Amygdala (tissue), 56 donors: ENCODE measurements around the gene MSANTD1.

Experiments
- DNase-seq, 56 donors: peaks; one replicate each; lab custom pipeline; 2025; lab: John Stamatoyannopoulos, UW

The MSANTD1 gene

DNA sequence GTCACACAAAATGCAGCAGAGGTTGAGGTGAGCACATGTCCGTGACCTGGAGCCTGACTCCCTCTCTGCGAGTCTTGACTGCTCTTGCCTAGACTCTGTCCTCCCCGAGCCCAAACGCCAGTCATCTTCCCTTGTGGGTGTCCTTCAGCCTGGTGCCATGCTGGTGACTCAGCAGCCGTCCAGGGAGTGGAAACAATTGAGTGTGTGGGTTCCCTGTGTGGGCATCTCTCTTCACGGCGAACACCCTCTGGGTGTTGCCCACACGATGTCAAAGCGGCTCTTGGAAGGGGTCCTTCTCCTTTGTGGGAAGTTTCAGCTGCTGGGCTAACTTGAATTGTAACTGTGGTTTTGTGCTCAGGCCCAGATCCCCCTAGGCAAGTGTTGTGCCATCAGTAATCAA, 17.5 kb upstream of the MSANTD1 start:
- no peak for DNase-seq

DNA sequence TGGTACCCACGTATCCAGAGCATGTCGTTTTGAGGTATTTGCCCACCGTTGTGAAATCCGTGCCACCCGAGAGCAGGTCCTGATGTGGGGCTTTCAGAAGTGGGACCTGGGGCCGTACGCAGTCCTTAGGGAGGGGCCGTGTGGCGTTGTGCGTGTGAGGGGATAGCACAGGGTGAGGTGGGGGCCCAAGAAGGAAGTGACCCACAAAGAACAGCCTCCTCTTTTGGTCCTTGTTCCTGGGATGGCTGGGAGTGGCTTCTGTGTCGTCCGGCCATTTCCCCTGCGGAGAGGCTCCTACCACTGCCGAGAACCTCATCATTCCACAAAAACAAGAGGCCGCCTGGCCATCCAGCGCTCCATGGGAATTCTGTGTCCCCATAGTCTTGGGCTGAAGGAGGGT, 17.0 kb upstream of the MSANTD1 start:
- DNase-seq: no peak

DNA sequence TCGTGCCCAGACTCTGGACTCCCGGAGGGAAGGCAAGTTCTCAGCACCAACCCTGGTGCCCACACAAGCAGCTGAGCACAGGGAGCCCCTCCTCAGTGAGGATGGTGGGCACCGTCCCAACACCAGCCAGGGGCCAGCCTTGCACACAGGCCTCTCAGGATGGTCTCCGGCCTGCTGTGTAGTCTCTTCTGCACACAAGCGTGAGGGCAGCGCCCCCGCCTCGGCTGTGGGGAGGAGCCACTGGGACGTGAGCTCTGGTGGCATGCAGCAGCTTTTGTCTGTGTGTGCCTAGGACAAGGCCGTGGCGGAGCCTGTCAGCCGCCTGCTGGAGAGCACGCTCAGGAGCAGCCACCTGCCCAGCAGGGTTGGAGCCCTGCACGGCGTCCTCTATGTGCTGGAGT, 16.1 kb upstream of the MSANTD1 start:
- no peak for DNase-seq

DNA sequence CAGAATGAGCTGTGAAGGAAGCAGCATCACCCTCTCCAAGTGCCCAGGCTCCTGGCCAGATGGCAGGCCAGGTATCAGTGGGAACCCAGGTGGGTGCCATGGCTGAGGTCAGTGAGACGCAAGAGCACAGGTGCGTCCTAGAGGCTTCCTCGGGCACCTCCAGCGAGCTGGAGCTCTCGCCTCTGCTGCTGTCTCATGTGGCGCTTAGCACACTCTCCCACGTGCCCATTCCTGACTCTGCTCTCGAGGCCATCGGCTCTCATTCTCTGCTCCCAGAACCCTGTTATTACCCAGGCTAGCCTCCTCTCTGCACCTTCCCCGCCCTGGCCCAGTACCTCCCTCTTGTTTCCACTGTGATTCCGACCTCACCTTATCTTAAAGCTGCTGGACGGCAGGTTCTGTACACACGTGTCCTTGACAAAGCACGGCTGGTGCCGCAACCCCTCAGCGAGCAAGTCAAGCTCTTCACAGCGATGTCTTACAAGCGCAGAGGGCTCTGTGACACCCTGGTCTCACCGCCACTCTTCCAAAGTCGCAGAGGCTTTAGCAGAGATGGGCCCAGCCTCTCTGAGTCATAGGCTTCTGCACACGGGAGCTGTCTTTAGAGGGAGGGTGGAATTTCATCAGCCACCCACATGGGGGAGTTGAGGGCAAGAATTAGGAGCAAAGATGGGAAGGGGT, 15.4 kb upstream of the MSANTD1 start:
- DNase-seq: no peak

DNA sequence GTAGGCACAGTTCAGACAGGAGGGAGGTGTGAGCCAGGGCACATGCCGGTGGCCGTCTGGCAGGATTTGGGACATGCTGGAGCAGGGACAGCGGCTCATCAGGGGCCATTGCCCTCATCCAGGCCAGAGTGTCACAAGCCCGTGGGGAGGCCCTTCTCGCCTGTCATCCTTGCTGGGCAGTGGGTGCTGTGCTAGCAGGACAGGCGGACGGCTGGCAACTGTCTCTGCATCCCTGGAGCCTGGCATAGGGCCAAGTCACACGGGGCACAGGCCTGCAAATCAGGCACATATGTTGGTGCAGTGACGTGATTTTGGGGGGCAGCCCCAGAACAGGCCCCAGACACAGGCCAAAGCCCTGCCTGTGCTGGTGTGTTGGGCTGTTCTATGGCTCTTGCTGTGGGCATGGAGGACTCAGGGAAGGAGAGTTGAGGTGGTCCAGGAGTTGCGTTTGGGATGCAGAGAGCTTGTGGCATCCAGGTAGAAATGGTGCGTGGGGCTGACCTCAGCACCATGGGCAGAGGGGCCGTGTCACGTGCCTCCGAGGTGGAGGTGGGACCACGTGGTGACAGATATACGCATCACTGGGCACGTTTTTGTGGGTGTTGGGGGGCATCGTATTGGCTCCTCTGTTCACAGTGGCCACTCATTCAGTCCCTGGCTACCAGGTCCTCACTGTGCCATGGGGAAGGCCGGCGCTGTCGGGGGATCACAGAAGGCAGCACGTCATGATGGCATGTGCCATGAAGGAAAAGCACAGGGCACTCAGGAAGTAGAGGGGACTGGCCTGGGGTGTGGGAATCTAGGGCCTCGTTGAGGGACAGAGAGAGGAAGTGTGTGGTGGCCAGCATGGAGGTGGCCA, 14.6 kb upstream of the MSANTD1 start:
- DNase-seq: no peak

DNA sequence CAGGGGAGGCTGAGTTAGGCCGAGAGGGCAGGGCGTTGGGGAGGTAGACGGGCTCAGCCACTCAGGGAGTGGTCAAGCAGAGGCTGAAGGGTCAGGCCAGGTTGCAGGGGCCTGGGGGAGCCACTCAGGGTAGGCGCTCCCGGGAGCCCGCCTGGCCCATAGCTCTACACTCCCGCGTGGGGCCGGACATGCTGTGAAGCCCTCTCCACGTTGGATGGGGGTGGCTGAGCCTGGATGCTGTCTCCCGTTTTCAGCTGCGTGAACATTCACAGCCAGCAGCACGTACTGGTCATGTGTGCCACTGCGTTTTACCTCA, 14.0 kb upstream of the MSANTD1 start:
- no peak for DNase-seq

DNA sequence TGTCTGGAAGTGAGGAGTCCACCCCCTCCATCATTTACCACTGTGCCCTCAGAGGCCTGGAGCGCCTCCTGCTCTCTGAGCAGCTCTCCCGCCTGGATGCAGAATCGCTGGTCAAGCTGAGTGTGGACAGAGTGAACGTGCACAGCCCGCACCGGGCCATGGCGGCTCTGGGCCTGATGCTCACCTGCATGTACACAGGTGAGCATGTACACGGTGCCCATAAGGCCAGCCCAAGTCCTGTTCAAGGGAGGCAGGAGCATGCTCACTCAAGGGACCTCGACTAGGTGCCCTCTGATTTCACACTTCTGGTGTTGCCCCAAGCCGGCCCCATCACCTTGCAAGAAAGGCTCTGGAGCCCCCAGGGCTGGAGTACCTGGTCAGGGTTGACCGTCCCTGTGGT, 13.4 kb upstream of the MSANTD1 start:
- no peak for DNase-seq

DNA sequence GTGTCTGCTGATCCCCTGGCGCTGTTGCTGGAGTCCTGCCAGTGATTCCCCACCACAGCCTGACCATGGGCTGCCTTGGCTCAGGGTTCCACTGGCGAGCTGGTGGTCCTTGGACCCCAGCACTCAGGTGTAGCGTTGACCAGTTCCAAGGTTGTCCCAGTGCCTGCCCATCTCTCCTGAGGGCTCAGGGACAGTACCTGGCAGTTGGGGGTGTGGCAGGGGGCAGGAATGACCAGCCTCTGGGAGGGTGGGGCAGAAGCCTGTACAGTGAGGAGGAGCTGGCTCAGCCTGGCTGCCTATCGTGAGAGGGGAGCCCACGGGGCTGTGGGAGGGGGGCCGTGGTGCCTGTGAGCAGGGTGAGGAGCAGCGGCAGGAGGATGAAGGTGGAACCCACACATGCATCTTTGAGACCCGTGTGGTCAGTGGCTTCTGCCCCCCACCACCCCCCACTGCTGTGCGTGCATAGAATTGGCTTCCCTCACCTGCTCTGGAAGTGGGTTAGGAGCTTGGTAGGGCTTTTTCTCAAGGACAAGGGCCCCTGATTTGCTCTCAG, 12.6 kb upstream of the MSANTD1 start:
- no peak for DNase-seq

DNA sequence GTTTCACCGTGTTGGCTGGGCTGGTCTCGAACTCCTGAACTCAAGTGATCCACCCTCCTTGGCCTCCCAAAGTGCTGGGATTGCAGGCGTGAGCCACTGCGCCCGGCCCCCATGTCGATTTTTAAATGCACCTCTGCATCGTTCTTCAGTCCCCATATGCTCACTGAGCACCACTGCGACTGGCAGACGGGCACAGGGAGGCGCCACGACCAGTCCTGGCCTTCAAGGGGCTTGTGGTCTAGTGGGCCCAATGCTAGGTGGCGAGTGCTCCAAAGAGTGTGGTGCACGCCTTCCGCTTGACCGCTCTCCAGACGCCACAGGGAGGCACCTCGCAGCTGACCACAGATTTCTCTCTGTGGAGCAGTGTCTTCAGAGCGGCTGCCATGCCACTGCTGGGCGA, 11.7 kb upstream of the MSANTD1 start:
- no peak for DNase-seq

DNA sequence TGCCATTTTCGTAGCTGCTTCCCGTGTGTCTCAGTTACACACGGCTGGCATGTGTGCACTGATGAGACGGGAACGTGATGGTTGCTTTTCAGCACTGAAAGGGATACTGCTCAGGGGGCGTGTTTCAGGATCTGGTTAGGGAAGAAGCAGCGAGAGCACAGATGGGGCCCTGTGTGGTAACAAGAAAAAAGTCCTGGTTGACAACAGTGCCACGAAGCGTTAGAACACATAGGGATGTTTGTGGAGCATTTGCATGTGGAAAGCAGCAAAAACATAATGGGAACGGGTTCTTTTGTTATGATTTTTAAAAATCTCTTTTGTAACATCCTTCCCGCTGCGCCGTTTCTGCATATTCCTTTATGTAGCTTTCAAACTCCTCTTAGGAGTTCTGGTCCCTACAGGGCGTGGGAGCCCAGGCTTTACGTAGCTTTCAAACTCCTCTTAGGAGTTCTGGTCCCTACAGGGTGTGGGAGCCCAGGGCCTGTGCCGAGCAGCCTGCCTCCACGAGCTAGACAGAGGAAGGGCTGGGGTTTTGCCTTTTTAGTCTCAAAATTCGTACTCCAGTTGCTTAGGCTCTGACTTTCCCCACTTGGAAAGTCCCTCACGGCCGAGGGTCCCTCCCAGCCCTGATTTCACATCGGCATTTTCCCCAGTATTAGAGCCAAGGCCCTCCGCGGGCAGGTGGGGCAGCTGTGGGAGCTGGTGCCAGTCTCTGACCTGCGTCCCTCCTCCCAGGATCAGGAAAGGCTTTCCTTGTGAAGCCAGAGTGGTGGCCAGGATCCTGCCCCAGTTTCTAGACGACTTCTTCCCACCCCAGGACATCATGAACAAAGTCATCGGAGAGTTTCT, 11.0 kb upstream of the MSANTD1 start:
- DNase-seq: peak in 4 of 56 donors; percentile 22 to 50 (median 34)

DNA sequence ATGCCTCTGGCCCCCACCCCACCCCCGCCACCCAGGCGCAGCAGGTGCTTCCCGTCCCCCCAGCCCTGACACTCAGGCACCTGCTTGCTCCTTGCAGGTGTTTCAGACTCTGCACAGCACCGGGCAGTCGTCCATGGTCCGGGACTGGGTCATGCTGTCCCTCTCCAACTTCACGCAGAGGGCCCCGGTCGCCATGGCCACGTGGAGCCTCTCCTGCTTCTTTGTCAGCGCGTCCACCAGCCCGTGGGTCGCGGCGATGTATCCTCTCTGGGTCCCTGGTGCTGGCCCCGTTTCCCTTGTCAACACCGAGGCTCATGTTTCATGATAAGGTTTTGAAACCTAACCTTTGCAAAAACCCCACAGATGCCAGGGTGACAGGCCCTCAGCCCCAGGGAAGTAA, 10.2 kb upstream of the MSANTD1 start:
- no peak for DNase-seq

DNA sequence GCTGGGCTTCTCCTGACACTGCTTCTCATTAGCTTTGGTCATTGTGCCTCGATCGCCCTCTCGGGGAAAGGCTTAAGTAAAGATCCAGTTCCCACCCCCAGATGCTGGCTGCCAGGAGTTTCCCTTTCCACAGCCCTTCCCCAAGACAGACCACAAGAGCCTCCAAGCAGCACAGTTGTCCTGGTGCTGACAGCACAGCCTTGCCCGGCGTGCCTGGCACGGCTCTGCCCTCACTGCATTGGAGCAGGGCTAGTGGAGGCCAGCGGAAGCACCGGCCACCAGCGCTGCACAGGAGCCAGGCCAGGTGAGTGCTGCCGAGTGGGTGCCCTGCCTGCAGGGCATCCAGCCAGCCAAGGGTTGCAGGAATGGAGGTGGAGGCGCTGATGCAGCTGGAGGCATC, 9.7 kb upstream of the MSANTD1 start:
- no peak for DNase-seq

DNA sequence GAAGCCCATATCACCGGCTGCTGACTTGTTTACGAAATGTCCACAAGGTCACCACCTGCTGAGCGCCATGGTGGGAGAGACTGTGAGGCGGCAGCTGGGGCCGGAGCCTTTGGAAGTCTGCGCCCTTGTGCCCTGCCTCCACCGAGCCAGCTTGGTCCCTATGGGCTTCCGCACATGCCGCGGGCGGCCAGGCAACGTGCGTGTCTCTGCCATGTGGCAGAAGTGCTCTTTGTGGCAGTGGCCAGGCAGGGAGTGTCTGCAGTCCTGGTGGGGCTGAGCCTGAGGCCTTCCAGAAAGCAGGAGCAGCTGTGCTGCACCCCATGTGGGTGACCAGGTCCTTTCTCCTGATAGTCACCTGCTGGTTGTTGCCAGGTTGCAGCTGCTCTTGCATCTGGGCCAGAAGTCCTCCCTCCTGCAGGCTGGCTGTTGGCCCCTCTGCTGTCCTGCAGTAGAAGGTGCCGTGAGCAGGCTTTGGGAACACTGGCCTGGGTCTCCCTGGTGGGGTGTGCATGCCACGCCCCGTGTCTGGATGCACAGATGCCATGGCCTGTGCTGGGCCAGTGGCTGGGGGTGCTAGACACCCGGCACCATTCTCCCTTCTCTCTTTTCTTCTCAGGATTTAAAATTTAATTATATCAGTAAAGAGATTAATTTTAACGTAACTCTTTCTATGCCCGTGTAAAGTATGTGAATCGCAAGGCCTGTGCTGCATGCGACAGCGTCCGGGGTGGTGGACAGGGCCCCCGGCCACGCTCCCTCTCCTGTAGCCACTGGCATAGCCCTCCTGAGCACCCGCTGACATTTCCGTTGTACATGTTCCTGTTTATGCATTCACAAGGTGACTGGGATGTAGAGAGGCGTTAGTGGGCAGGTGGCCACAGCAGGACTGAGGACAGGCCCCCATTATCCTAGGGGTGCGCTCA, 8.7 kb upstream of the MSANTD1 start:
- DNase-seq: no peak

DNA sequence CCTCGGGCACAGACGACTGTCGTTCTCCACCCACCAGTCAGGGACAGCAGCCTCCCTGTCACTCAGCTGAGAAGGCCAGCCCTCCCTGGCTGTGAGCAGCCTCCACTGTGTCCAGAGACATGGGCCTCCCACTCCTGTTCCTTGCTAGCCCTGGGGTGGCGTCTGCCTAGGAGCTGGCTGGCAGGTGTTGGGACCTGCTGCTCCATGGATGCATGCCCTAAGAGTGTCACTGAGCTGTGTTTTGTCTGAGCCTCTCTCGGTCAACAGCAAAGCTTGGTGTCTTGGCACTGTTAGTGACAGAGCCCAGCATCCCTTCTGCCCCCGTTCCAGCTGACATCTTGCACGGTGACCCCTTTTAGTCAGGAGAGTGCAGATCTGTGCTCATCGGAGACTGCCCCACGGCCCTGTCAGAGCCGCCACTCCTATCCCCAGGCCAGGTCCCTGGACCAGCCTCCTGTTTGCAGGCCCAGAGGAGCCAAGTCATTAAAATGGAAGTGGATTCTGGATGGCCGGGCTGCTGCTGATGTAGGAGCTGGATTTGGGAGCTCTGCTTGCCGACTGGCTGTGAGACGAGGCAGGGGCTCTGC, 7.9 kb upstream of the MSANTD1 start:
- DNase-seq: no peak

DNA sequence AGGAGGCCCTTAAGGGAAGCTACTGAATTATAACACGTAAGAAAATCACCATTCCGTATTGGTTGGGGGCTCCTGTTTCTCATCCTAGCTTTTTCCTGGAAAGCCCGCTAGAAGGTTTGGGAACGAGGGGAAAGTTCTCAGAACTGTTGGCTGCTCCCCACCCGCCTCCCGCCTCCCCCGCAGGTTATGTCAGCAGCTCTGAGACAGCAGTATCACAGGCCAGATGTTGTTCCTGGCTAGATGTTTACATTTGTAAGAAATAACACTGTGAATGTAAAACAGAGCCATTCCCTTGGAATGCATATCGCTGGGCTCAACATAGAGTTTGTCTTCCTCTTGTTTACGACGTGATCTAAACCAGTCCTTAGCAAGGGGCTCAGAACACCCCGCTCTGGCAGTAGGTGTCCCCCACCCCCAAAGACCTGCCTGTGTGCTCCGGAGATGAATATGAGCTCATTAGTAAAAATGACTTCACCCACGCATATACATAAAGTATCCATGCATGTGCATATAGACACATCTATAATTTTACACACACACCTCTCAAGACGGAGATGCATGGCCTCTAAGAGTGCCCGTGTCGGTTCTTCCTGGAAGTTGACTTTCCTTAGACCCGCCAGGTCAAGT, 6.9 kb upstream of the MSANTD1 start:
- DNase-seq: no peak

DNA sequence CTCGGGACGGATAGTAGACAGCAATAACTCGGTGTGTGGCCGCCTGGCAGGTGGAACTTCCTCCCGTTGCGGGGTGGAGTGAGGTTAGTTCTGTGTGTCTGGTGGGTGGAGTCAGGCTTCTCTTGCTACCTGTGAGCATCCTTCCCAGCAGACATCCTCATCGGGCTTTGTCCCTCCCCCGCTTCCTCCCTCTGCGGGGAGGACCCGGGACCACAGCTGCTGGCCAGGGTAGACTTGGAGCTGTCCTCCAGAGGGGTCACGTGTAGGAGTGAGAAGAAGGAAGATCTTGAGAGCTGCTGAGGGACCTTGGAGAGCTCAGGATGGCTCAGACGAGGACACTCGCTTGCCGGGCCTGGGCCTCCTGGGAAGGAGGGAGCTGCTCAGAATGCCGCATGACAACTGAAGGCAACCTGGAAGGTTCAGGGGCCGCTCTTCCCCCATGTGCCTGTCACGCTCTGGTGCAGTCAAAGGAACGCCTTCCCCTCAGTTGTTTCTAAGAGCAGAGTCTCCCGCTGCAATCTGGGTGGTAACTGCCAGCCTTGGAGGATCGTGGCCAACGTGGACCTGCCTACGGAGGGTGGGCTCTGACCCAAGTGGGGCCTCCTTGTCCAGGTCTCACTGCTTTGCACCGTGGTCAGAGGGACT, 5.7 kb upstream of the MSANTD1 start:
- DNase-seq: no peak

DNA sequence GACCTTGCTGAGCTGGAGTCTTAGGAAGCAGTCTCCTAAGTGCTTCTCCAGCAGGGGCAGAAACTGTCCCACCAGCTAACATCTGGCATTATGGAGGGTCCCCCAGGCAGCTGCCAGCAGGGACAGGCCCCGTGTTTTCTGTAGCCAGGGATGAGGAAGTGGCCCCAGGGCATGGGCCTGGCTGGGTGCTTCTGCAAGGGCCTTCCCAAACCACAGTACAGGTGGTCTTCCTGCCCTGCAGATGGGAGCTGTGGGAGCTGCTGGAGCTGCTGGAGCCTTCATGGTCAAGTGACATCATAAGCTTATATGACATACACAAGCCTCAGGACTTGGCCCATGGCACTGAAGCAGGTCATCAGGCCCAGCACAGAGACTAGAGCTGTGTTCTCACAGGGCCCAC, 5.0 kb upstream of the MSANTD1 start:
- DNase-seq: no peak

DNA sequence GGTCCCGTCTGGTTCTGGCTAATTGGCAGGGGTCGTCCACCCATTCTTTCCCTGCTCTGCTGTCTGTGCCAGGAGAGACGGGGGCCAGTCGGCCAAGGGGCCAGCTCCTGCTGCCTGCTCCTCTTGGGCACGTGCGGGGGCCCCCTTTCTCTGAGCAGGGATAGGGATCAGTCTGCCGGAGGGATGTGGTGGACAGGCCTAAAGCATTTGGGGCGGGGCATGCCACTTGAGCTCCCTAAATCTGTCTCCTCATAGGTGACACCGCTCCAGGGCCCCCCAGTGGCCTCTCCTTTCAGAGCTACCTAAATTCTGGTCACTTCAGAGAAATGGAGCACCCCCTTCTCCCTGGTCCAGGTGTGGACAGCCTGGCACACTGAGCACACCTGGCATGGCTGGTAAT, 4.2 kb upstream of the MSANTD1 start:
- no peak for DNase-seq

DNA sequence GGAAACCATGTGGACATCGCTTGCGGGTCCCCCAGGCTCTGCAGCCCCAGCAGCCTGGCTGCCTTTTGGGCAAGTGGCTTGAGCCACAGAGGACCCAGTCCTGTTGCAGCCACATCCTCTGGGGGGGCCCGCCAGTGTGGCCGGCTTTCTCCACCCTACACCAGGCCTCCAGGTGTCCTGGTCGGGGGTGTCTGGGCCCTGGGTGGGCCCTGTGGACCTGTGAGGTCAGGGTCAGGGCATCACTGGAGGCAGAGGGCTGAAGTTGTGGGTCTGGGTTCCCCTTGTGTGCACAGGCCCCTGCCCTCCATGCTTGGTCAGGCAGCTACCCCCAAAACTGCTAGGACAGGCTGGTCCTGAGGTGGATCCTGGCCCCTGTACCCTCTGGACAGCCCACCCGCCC, 3.3 kb upstream of the MSANTD1 start:
- no peak for DNase-seq
